HCT116 (cell line): ENCODE results near the gene RC3H1. TPM values are rescaled to one million over a fixed set of nuclear protein-coding genes. Genes with fewer than 3 reads are reported as not detected.

Experiments used
- total RNA-seq: library from RNA; stranded (reverse); gene quantifications from one replicate; pipeline ENCODE4 v1.2.1, GENCODE V29; 2021; ENCODE audit not compliant: unreplicated experiment

RC3H1 gene
- total RNA-seq, 1 experiment from 2014 or later, result 23.6 TPM

Other genes with a start within 250 kb of the RC3H1 start
- gene DARS2, start 197.7 kb downstream of the RC3H1 start, total RNA-seq, result 25.6 TPM
- gene CENPL, start 197.5 kb downstream of the RC3H1 start, total RNA-seq, result 20.3 TPM
- 798 TPM for gene GAS5, start 154.4 kb downstream of the RC3H1 start, total RNA-seq
- 9.5 TPM for gene ZBTB37, start 154.0 kb downstream of the RC3H1 start, total RNA-seq
- gene SERPINC1, start 105.0 kb downstream of the RC3H1 start, total RNA-seq, result 0.61 TPM
- 29.3 TPM for gene RABGAP1L, start 137.2 kb upstream of the RC3H1 start, total RNA-seq